SU-DHL-6 (cell line): Measurements from ENCODE around the gene SYCP2L.

Experiments used
- H2AFZ ChIP-seq: fragments of 200-600 bp; sonication (generic); 2 replicates; pipeline ENCODE4 v1.6.1; 2014; ENCODE audit warnings: low read depth, mild to moderate bottlenecking, moderate library complexity, mixed read lengths, antibody characterized with exemption, low read length; ENCODE audit not compliant: severe bottlenecking
- H3F3A ChIP-seq: fragments of 200-600 bp; shearing (Covaris generic); 2 replicates; pipeline ENCODE4 v1.6.0; 2016; ENCODE audit warnings: antibody characterized with exemption, mild to moderate bottlenecking; ENCODE audit not compliant: insufficient read depth
- H3K27ac ChIP-seq: fragments of 200-600 bp; sonication (generic); 2 replicates; pipeline ENCODE4 v1.5.1; 2016; ENCODE audit warnings: low read depth, mild to moderate bottlenecking, low read length, moderate library complexity, mixed read lengths
- H3K27me3 ChIP-seq: fragments of 200-600 bp; sonication (generic), shearing (Covaris generic); 2 replicates; pipeline ENCODE4 v1.6.0; 2014; ENCODE audit warnings: mild to moderate bottlenecking, low read length
- H3K36me3 ChIP-seq: fragments of 200-600 bp; sonication (generic); 2 replicates; pipeline ENCODE4 v1.6.1; 2014; ENCODE audit warnings: mild to moderate bottlenecking, low read length, mixed read lengths
- H3K4me2 ChIP-seq: fragments of 300-600, 200-600 bp; shearing (Covaris generic), sonication (generic); 2 replicates; pipeline ENCODE4 v1.6.0; 2014; ENCODE audit warnings: low read length, low read depth, mild to moderate bottlenecking; ENCODE audit not compliant: poor library complexity, severe bottlenecking
- H3K4me3 ChIP-seq: fragments of 200-600 bp; sonication (generic); 2 replicates; pipeline ENCODE4 v1.5.1; 2014; ENCODE audit warnings: antibody characterized with exemption, low read length, mild to moderate bottlenecking, mixed read lengths; ENCODE audit not compliant: insufficient read depth, poor library complexity, severe bottlenecking
- H3K79me2 ChIP-seq: fragments of 200-600 bp; sonication (generic); 2 replicates; pipeline ENCODE4 v1.6.1; 2014; ENCODE audit warnings: mild to moderate bottlenecking, low read length, moderate library complexity; ENCODE audit not compliant: insufficient read depth
- H3K9ac ChIP-seq: fragments of 200-600 bp; sonication (generic); 2 replicates; pipeline ENCODE4 v1.7.0; 2014; ENCODE audit warnings: mild to moderate bottlenecking, low read length
- H3K9me2 ChIP-seq: fragments of 200-600 bp; sonication (generic); replicated peaks from 2 replicates; pipeline ENCODE4 v1.6.1; 2014; ENCODE audit warnings: low read length; ENCODE audit not compliant: insufficient read depth
- H3K9me3 ChIP-seq: fragments of 200-600 bp; sonication (generic); 2 replicates; pipeline ENCODE4 v1.6.1; 2014; ENCODE audit warnings: low read length, mixed read lengths; ENCODE audit not compliant: insufficient read depth
- H4K20me1 ChIP-seq: fragments of 200-600 bp; sonication (generic); 2 replicates; pipeline ENCODE4 v1.6.1; 2014; ENCODE audit warnings: low read depth, mild to moderate bottlenecking, antibody characterized with exemption, low read length, moderate library complexity, mixed read lengths
- CTCF ChIP-seq: fragments of 200-600 bp; sonication (generic); IDR thresholded peaks from one replicate; pipeline ENCODE4 v1.5.1; 2017; ENCODE audit warnings: antibody characterized with exemption, mild to moderate bottlenecking, low read length, moderate library complexity; ENCODE audit not compliant: insufficient read depth, poor library complexity, severe bottlenecking
- EZH2phosphoT487 ChIP-seq: fragments of 200-600 bp; sonication (generic), shearing (Covaris generic); conservative IDR thresholded peaks from 2 replicates; pipeline ENCODE4 v1.6.1; 2018; ENCODE audit warnings: mild to moderate bottlenecking, antibody characterized with exemption, low read length, moderate library complexity, mixed read lengths

SYCP2L gene

GRCh38 chr6:11012976-11013720 lies 126.3 kb downstream of the SYCP2L start:
- Histone ChIP-seq H3F3A (no peaks in the 10 kb centered on the region), H3K9ac (no peak overlapping the region), H3K9me3 (no peaks in the 10 kb centered on the region), H4K20me1 (no peaks in the 10 kb centered on the region; the same call in 1 of the 2 replicates), H3K9me2 (no peaks in the 10 kb centered on the region), H3K79me2 (no peaks in the 10 kb centered on the region), H2AFZ (no peak overlapping the region), H3K4me3 (no peak overlapping the region), H3K4me2 (no peak overlapping the region), H3K27ac (no peak overlapping the region), H3K36me3 (no peaks in the 10 kb centered on the region), H3K27me3 (no peaks in the 10 kb centered on the region)
- TF ChIP-seq CTCF (no peak), EZH2phosphoT487 (no peak)

- Histone ChIP-seq H3K9me3 (no peaks in the 10 kb centered on the region), H3F3A (no peaks in the 10 kb centered on the region), H4K20me1 (no peaks in the 10 kb centered on the region; the same call in 1 of the 2 replicates), H3K4me3 (no peak overlapping the region), H3K9ac (no peak overlapping the region), H3K79me2 (no peaks in the 10 kb centered on the region), H2AFZ (no peak overlapping the region), H3K27ac (no peak overlapping the region), H3K9me2 (no peaks in the 10 kb centered on the region), H3K27me3 (no peaks in the 10 kb centered on the region), H3K36me3 (no peaks in the 10 kb centered on the region), H3K4me2 (no peak overlapping the region)
- TF ChIP-seq CTCF (no peak), EZH2phosphoT487 (no peak)
These were observed 126.8 kb downstream of the SYCP2L start for GRCh38 chr6:11013721-11014070.

GRCh38 chr6:11015102-11015501 lies 128.2 kb downstream of the SYCP2L start:
- TF ChIP-seq CTCF (no peak), EZH2phosphoT487 (no peak)
- Histone ChIP-seq H4K20me1 (no peaks in the 10 kb centered on the region; the same call in 1 of the 2 replicates), H3K9ac (no peak overlapping the region), H3K9me2 (no peaks in the 10 kb centered on the region), H3K27me3 (no peaks in the 10 kb centered on the region), H2AFZ (no peak overlapping the region), H3K9me3 (no peaks in the 10 kb centered on the region), H3K27ac (no peak overlapping the region), H3K36me3 (no peaks in the 10 kb centered on the region), H3K4me3 (no peak overlapping the region), H3K4me2 (no peak overlapping the region), H3F3A (no peaks in the 10 kb centered on the region), H3K79me2 (no peaks in the 10 kb centered on the region)
